ENCODE data around the gene MMP14. TPM values are rescaled to one million over a fixed set of nuclear protein-coding genes. Genes with fewer than 3 reads are reported as not detected.
"Not testable (repeated sequence)": the region's sequence is repeated elsewhere in the genome, so short reads cannot be mapped to it uniquely, and the experiment has no call there.

MMP14 gene
- total RNA-seq, 1 donor from 2014 or later = 8.3 TPM

DNA sequence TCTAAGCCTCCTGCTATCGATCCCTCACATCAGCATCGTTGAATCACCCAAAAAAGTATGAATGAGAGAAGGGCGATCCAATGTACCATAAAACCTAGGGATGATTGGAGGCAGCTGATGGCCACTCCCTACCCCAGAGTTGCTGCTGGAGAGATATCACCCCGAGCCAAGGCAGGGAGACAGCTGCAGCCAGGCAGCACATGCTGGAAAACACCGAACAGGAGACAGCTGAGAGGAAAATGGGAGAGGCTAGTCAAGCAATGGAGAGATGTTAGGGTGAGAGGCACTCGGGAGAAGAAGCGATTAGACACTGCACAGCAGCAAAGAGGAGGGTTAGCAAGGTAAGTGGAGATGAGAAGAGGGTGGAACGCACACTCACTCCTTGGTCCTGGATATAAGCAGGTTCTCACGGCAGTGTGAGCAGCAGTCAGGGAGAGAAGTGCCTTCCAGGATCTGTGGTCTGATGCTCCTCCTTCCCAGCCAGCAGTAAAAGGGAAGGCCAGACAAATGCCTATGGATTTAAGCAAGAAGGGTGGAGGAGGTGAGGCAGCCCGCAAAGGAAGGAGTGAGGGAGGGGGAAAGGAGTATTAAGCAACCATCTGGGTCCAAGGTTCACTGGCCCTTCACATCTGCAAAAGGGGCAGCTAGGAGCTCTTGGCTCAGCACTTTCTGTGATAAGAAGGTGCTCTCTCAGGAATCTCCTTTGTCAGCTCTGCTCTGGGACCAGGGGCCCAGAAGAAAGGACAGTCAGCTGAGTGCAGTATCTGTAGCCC, 21.3 kb upstream of the MMP14 start, which contains the start of gene SLC7A7:
Gene SLC7A7 (minus strand): TSS at position 495 of the 773 bp plus-strand sequence. CDS start 2,037 bp downstream, outside the sequence.
- DNase-seq = no peak

DNA sequence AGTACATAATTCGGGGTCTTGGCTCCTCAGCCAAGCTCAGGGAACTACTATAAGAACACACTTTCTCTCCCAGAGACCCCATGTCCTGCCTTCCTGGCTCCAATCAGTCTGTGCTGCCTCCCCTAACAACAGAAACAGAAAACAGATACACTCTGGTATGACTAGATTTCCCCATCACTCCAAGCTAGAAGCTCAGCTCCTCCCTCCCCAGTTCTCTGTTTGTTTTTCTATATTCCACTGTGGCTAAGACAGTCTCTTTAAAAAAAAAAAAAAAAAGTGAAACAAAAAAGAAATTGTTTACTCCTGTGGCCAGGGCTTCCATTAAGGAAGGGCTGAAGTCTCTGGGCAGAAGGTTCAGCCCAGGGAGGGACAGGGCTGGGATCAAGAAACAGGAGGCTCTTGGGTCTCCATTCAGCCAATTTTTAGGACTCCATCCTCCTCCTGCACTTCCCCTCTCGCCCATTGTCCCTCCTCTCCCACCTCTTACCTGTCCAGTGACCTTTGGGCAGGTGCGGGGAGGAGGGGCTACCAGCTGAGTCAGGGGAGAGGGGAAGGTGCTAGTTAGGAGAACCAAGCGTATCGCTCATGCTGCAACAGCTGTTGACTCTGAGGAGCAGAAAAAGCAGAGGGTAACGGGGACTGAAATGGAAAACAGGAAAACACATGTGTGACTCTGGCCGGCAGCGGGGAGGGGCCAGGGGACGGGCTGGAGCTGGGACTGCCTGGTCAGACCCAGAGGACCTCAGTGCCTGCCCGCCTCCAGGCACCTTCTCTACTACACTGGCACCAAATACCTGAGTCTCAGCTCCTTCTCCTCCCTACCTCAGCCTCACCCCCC, 17.0 kb upstream of the MMP14 start:
- no peak for DNase-seq

DNA sequence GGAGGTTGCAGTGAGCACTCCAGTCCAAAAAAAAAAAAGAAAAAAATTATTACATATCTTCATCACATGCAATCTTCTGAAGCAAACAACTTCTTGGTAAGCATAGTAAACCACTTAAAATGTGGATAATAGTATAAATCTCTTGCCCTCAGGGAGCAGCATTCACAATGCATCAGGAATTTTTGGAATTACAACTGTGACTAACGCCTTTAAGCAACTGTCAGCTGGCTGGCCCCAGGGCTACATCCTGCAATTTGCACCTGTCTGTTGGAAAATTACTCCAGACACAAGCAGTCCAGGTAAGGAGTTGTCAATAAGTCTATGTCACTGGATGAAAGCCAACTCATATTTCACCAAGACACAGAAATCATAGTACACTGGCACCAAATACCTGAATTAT, 15.7 kb upstream of the MMP14 start:
- no peak for DNase-seq

DNA sequence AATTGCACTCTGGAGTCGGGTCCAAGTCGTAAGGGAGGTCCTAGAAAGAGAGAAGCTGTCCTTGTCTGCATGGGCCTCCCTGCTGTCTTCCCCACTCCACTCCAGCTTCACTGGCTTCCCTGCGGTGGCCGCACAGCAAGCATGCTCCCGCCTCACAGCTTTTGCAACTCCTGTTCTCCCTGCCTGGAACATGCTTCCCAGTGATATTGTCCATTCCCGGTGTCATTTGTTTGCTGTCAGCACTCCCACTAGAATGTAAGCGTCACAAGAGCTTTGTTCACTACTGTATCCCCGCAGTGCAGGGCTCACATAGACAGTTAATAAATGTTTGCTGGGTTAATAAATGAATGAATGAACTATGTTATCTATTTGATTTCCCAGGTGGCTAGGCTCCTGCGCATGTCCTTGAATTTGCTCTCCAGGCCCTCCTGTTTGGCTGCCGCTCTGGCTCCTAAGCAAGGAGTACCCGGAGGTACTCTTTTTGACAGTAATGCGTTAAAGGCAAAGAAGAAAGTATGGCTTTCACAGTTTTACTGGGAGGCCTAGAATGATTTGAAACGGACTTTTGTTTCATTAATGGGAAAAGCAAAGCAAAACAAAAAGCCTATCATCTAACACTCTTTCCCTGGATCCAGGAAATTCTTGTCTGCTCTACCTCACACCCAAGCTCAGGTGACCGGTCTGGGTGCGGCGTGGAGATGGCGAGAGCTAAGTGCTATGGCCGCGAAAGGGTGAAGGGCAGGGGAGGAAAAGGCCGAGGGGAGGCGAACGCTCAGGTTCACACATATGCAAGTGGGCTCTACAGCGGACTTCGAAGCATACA, 15.0 kb upstream of the MMP14 start:
- no peak for DNase-seq

DNA sequence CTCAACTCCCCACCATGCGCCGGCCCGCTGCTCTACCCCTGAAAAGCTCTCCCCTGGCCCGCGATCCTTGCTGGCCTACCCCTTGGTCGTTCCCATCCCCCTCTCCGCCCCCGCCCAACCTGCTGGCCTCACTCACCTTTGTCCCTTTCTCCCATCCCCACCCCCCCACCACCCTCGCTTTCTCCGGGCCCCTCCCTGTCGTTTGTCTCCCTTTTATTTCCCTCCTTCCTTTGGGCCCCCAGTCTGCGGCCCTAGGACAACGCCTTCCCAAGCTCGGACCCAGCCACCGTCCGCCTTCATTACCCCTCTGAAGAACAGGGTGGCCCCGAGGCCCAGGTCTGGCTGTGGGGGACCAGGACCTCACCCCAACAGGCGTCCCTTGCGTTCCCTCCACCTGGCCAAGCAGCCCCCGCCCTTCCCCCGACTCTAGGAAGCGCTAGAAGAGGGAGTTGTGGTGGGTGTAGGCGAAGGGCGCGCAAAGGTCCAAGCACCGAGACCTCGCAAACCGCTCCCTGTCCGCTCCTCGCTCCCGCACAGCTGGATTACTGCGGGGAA, 14.3 kb upstream of the MMP14 start:
- no peak for DNase-seq

DNA sequence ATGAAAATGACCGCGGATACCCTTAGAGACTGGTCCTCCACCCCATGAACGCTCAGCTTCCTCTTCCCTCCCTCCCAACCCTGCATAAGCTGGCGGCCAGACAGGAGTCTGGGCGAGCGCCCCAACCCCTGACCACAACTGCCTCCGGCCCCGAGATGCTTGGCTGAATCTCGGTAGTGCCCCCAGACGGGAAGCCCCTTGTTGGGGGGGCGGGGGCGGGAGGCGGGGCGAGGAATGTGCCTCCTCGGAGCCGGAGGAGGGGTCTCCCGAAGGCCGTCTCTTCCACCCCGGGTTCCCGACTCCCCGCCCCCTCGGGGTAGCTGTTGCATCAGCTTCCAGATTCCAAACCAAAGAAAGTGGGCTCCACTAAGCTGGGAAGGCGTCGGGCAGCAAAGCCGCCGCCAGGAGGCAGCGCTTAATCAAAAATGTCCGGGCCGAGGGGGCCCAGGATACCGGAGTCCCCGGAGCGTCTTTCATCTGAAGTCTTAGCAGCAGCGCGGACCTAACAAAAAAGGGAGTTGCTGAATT, 13.8 kb upstream of the MMP14 start:
- no peak for DNase-seq

DNA sequence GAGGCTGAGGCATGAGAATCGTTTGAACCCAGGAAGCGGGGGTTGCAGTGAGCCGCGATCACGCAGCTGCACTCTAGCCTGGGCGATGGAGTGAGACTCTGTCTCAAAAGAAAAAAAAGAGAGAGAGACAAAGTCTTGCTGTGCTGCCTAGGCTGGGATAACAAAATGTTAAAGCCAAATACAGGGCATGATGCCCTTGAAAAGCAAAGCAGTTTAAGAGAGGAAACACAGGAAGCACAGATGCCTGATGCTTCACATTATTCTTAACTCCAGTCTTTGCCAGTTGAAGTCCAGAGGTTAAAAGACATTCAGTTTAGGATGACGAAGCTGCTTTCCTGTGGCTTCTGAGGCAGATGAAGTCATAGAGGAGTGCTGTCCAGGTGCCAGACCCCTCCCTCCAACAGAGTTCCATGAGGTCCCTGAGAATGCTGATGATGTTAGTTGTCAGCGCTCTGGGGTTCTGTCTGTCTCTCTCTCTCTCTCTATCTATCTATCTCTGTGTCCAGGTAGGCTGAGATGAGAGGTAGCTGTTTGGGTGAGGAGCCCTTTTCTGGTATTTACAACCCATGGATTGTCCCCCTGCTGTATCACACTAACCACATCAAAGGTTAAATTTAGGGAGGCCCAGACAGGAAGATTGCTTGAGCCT, 11.6 kb upstream of the MMP14 start:
- no peak for DNase-seq

DNA sequence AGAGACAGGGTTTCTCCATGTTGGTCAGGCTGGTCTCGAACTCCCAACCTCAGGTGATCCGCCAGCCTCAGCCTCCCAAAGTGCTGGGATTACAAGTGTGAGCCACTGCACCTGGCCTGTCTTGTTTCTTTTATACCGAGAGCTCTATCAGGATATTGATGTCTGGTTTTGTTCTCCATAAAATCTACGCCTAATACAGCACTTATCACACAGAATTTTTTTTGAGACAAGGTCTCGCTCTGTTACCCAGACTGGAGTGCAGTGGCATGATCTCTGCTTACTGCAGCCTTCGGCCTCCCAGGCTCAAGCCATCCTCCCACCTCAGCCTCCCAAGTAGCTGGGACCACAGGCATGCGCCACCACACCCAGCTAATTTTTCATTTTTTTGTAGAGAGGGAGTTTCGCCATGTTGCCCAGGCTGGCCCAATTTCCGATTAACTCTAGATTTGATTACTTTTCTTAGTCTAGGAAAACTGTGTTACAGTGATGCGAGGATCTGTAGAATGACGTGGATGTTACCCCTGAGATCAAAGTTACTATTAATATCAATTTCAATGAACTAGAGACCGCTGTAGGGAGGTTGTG, 7.2 kb upstream of the MMP14 start:
- DNase-seq = not testable (repeated sequence)

DNA sequence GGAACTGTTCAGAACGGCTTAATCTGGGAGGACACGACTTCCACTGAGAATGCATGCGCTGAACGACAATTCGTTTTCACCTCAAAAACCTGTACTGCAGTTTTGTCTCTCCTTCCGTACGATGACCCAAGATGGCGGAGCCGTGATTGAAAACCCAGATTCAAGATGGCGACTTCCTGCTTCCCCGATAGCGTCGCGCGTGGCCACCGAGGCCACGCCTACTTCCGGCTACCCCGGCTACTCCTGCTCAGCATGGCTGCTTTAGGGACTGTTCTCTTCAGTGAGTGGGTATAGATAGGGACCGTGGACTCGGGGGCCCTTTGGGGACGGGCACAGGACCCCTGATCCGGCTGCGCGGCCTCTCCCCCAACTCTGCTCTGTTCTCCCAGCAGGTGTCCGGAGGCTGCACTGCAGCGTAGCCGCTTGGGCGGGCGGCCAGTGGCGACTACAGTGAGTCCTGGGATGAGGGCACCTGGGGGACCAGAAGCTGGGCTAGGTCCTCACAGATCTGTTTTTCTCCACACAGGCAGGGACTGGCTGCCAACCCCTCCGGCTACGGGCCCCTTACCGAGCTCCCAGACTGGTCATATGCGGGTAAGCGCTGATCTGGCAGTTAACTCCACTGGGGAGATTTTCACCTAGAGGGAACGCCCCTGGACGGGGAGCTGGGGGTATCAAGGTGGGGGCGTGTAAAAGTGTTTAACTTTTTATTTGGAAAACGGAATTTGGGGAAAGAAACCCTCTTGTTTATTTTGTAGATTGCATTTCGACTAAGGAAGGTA, 6.5 kb upstream of the MMP14 start, which contains the start of gene MRPL52:
Gene MRPL52 (plus strand): TSS at position 227 of the 782 bp plus-strand sequence. CDS start 26 bp downstream, at position 253.
- DNase-seq = peak; percentile 83

DNA sequence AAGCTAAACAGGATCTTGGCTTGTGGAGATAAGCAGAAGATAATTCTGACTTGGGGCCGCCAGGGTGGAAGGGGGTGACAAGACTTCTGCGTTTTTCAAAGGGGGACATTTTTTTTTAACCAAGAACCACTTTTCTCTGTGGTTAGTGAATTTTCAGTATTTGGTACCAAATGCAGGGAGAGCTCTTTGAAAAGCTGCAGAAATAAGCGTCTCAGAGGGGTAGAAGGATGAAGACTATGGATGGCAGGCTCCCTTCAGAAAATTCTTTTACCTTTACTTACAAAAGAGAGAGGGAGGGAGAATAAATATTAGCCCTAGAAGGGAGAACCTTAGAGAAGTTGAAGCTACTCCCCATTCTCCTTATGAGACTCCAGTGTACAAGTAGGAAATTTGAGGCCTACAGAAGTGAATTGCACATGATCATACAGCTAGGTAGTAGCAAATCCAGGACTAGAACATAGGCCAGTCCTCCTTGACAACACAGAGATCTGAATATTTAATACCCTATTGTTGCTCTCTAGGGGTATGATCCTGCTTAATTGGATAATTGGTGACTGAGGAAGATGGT, 5.9 kb upstream of the MMP14 start:
- DNase-seq = no peak

DNA sequence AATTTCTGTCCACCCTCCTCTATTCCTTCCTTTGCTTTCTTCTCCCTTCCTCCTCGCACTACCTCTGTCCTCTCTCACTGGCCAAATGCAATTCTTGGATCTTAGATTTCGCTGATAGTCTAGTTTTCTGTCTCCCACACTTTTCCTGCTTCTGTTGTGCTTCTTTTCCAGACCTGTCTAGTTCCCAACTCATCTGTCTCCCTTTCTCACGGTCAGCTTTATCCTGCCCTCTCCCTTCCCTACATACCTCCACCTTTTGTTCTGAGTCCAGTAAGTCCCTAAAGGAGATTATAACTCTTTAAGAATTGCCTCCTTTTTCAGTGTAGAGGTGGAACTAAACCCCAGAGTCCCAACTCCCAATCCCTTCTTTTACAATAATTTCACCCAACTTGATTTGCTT, 880 bp upstream of the MMP14 start:
- no peak for DNase-seq

DNA sequence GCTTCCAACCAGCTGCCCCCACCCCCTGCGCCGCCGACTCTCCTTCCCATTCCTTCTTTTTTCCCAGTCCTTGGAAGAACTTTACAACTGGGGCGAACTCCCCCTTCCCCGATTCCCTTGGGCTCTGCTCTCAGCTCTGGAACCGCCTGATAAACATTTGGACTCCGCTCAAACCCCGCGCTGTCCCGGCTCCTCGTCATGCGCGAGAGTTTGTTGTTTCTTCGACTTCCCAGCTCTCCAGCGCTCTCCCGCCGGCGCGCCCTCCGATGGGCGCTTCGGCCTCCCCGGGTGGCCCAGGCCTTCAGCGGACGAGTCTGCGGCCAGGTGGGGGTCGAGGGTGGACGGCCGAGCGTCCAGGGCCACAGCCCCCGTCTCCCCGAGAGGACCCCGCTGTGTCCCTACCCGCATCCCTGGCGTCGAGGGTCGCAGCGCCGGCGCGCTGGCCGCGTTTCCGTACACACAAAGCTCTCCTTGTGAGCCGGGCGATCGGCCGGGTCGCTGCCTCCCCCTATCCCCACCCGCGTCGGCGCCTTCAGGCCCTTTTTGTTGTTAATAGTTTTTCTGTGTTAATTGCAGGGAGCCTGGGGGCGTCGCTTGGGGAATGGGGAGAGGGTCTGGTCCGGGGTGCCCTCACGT, 847 bp downstream of the MMP14 start:
- no peak for DNase-seq

DNA sequence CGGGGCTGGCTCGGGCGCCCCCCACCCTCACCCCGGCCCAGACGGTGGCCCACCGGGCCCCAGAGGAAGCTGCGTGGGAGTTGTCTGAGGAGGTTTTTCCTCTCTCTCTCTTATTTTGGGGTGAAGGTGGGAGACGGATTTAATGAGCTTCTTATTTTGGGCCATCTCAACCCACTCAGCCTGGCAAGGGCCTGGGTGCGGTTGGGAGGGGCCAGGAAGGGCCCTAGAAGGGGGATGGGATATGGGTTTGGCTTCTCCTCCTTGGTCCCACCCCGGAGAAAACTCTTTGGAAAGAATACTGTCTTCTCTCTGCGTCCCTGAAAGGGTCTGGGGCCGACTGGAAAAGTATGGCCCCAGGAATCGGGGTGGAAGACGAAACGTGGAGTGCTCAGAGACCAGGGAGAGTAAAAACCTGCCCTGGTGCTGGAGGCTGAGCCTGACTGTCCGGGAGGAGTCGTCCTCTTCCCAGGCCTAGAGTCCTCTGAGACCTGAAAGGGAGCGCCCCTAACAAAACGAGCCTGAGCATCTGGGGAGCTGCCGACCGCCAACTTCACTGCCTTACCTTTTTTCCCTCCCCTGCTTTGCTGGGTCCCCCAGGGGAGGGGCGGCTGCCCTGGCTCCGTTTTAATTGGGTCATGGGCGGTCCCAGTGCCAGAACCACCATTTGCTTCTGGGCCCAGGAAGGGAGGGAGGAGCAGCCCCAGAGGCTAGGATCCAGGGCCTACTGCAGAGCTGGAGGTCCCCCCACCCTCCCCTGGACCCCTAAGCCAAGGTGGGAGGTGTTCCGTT, 1.6 kb downstream of the MMP14 start:
- DNase-seq = no peak

DNA sequence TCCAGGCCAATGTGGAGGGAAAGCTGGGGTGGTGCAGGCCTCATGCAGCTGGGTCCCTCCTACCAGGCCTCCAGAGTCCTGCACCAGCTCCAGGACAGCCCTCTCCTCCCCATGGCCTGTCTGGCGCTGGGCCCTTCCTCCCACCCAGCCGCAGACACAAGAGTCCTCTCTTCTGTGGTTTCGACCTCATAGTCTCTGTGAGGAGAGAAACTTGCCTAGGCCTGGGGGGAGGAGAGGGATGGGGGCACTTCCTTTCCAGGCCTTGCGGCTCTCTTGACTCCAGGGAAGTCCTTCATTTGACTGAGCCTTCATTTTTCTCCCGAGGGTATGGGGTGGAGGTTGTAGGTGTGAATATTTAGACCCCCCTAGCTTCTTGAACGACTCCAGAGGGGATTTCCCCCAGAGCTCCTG, 2.3 kb downstream of the MMP14 start:
- DNase-seq = no peak

DNA sequence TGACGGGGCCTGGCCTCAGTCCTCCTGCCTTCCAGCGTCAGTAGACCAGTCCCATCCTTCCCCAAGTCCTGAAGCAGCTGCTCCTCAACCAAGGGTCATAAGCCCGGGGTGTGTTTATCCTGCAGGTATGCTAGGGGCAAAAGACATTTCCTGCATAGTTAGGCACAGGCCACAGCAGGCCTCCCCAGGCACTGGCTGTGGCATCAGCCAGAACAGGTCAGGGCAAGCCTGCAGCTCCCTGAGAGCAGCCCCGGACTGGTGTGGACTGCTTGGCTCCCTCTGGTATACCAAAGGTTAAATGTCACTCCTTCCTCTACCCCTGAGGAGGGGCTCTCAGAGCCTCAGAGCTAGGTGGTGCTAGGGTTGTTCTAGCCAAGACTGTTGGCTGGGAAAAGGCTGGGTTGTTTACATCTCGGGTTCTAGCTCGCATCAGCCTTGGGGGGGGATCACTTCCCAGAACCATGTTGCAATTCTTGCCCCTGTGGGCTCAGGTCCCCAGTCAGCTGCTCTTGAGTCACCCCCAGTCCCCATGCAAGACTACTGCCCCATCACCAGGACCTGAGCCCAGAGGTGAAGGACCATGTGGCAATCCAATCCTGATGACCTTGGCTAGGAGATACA, 2.9 kb downstream of the MMP14 start:
- DNase-seq = no peak

DNA sequence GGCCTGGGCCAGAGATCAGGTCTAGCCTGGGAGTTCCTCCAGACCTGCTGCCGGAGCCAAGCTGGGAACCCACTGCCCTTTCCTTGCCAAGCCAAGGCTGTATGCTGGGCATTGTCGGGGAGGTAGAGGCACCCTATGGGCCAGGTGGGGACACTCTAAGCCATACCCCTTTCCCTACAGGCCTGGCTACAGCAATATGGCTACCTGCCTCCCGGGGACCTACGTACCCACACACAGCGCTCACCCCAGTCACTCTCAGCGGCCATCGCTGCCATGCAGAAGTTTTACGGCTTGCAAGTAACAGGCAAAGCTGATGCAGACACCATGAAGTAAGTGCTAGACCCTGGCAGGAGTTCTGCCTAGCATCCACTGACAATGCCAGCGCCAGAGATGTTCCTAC, 4.9 kb downstream of the MMP14 start:
- DNase-seq = no peak

DNA sequence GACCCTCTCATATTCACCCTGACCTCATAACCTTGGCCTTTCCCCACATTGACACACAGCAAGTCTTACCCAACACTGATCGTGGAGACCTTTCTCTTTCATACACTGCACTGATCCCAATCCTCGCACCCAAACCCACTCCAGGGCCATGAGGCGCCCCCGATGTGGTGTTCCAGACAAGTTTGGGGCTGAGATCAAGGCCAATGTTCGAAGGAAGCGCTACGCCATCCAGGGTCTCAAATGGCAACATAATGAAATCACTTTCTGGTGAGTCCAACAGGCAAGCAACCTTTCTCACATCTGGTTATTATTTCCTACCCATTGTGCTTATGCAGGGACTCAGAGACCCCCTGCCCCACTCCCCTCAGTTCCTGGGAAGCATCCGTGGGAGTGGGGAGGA, 5.4 kb downstream of the MMP14 start:
- no peak for DNase-seq

Measured in occipital lobe (tissue), 2 donors.